Measurements from ENCODE around the gene LCN1. TPM values are rescaled to one million over a fixed set of nuclear protein-coding genes. Genes with fewer than 3 reads are reported as not detected.

The LCN1 gene
- total and polyA plus RNA-seq, 4 donors: not detected

- no peak overlapping the region for H3K9ac ChIP-seq (ENCODE audit: low read depth in 1 of 2, low read length in 2 of 2)
- H3K4me1 ChIP-seq (ENCODE audit: control insufficient read depth in 4 of 4, insufficient read depth in 4 of 4, low read length in 3 of 4): no peaks in the 10 kb centered on the region
- TF ChIP-seq ZBTB33 (IDR thresholded peaks at IDR 0.05) (no peak), CTCF (IDR thresholded peaks at IDR 0.05; ENCODE audit: low read depth, low read length, missing input control) (no peak), HNF4A (conservative IDR thresholded peaks at IDR 0.05) (no peak), REST (IDR thresholded peaks at IDR 0.05) (no peak), TAF1 (conservative IDR thresholded peaks at IDR 0.05) (no peak)
- H3K4me3 ChIP-seq (ENCODE audit: low read depth in 1 of 3, low read length in 3 of 3): no peak overlapping the region
- H3K27me3 ChIP-seq (ENCODE audit: control insufficient read depth in 4 of 4, insufficient read depth in 4 of 4, low read length in 3 of 4): peaks cover 0 to 3% (median 1%) of the 10 kb centered on the region in 4 donors
- no peak for DNase-seq (ENCODE audit: low spot score)
- H3K36me3 ChIP-seq (ENCODE audit: control insufficient read depth in 4 of 4, insufficient read depth in 3 of 4, low read depth in 1 of 4, low read length in 3 of 4): no peaks in the 10 kb centered on the region
- H3K27ac ChIP-seq (ENCODE audit: low read depth in 1 of 2, low read length in 2 of 2): no peak overlapping the region
- H3K9me3 ChIP-seq (ENCODE audit: control insufficient read depth in 4 of 4, low read length in 3 of 4): no peaks in the 10 kb centered on the region
- 69% methylated on average over 4 of the region's 4 CpGs for WGBS
These were observed 33.5 kb downstream of the LCN1 start for GRCh38 chr9:135554718-135555117.

GRCh38 chr9:135555203-135555602, 34.0 kb downstream of the LCN1 start:
- peaks cover 0 to 5% (median 1%) of the 10 kb centered on the region in 4 donors for H3K27me3 ChIP-seq (ENCODE audit: control insufficient read depth in 4 of 4, insufficient read depth in 4 of 4, low read length in 3 of 4)
- no peaks in the 10 kb centered on the region for H3K36me3 ChIP-seq (ENCODE audit: control insufficient read depth in 4 of 4, insufficient read depth in 3 of 4, low read depth in 1 of 4, low read length in 3 of 4)
- WGBS: 61% methylated on average over 5 of the region's 5 CpGs
- H3K4me1 ChIP-seq (ENCODE audit: control insufficient read depth in 4 of 4, insufficient read depth in 4 of 4, low read length in 3 of 4): no peaks in the 10 kb centered on the region
- DNase-seq (ENCODE audit: low spot score): no peak
- no peak for TF ChIP-seq ATF3 (IDR thresholded peaks at IDR 0.05)
- TF ChIP-seq EGR1 (IDR thresholded peaks at IDR 0.05; ENCODE audit: low read depth in 2 of 2): no peak
- TF ChIP-seq MAX (IDR thresholded peaks at IDR 0.05): no peak
- no peak for TF ChIP-seq HNF4A (conservative IDR thresholded peaks at IDR 0.05)
- TF ChIP-seq ZBTB33 (IDR thresholded peaks at IDR 0.05): no peak
- TF ChIP-seq JUND (IDR thresholded peaks at IDR 0.05): no peak
- TF ChIP-seq TAF1 (conservative IDR thresholded peaks at IDR 0.05): no peak
- TF ChIP-seq RXRA (IDR thresholded peaks at IDR 0.05): no peak
- no peak for TF ChIP-seq YY1 (IDR thresholded peaks at IDR 0.05)
- no peak for TF ChIP-seq RAD21 (IDR thresholded peaks at IDR 0.05)
- TF ChIP-seq GABPA (IDR thresholded peaks at IDR 0.05 in 1 of 2, conservative IDR thresholded peaks at IDR 0.05 in 1 of 2): no peak
- TF ChIP-seq CTCF (IDR thresholded peaks at IDR 0.05; ENCODE audit: low read depth, low read length, missing input control): no peak
- no peak for TF ChIP-seq REST (IDR thresholded peaks at IDR 0.05)
- no peak overlapping the region for H3K27ac ChIP-seq (ENCODE audit: low read depth in 1 of 2, low read length in 2 of 2)
- H3K9ac ChIP-seq (ENCODE audit: low read depth in 1 of 2, low read length in 2 of 2): no peak overlapping the region
- no peaks in the 10 kb centered on the region for H3K9me3 ChIP-seq (ENCODE audit: control insufficient read depth in 4 of 4, low read length in 3 of 4)
- no peak overlapping the region for H3K4me3 ChIP-seq (ENCODE audit: low read depth in 1 of 3, low read length in 3 of 3)
